ENCODE measurements around the gene RNF103.
A peak's percentile ranks its signal among the peaks of the same experiment; 100 is the strongest.

The RNF103 gene

GRCh38 chr2:86622519-86623042 is 1.1 kb downstream of the RNF103 start:
- peak overlapping the region; percentile 89 to 97 (median 90) for H3K4me3 Mint-ChIP-seq
- H3K27me3 Mint-ChIP-seq (ENCODE audit: low read depth), result peaks cover 5% of the 10 kb centered on the region
- peak overlapping the region; percentile 74 to 96 (median 95) for H3K27ac Mint-ChIP-seq
- H3K9me3 Mint-ChIP-seq, result no peaks in the 10 kb centered on the region
- peaks cover 40% of the 10 kb centered on the region for H3K4me1 Mint-ChIP-seq
- TF ChIP-seq, protein P1, sequence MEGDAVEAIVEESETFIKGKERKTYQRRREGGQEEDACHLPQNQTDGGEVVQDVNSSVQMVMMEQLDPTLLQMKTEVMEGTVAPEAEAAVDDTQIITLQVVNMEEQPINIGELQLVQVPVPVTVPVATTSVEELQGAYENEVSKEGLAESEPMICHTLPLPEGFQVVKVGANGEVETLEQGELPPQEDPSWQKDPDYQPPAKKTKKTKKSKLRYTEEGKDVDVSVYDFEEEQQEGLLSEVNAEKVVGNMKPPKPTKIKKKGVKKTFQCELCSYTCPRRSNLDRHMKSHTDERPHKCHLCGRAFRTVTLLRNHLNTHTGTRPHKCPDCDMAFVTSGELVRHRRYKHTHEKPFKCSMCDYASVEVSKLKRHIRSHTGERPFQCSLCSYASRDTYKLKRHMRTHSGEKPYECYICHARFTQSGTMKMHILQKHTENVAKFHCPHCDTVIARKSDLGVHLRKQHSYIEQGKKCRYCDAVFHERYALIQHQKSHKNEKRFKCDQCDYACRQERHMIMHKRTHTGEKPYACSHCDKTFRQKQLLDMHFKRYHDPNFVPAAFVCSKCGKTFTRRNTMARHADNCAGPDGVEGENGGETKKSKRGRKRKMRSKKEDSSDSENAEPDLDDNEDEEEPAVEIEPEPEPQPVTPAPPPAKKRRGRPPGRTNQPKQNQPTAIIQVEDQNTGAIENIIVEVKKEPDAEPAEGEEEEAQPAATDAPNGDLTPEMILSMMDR (IDR thresholded peaks at IDR 0.05; ENCODE audit: unreplicated experiment in 3 of 3), result no peak
- peaks cover 24% of the 10 kb centered on the region for H3K36me3 Mint-ChIP-seq (ENCODE audit: low read depth)

GRCh38 chr2:86621280-86621943 is 2.3 kb downstream of the RNF103 start:
- peak overlapping the region; percentile 89 to 97 (median 90) for H3K4me3 Mint-ChIP-seq
- TF ChIP-seq, protein P1 (IDR thresholded peaks at IDR 0.05; ENCODE audit: unreplicated experiment in 3 of 3), result no peak

GRCh38 chr2:86617738-86618137 is 5.9 kb downstream of the RNF103 start:
- Mint-ChIP-seq H3K27ac (no peak overlapping the region), H3K27me3 (ENCODE audit: low read depth) (no peaks in the 10 kb centered on the region), H3K36me3 (ENCODE audit: low read depth) (peaks cover 58% of the 10 kb centered on the region), H3K4me1 (peaks cover 33% of the 10 kb centered on the region), H3K4me3 (no peak overlapping the region), H3K9me3 (no peaks in the 10 kb centered on the region)
- TF ChIP-seq, protein P1 (IDR thresholded peaks at IDR 0.05; ENCODE audit: unreplicated experiment in 3 of 3), result no peak

More at GRCh38 chr2:86621280-86621943, 2.3 kb downstream of the RNF103 start:
- Mint-ChIP-seq H3K9me3 (no peaks in the 10 kb centered on the region), H3K27ac (peak overlapping the region; percentile 70 to 87 (median 74)), H3K36me3 (ENCODE audit: low read depth) (peaks cover 34% of the 10 kb centered on the region), H3K4me1 (peaks cover 40% of the 10 kb centered on the region), H3K27me3 (ENCODE audit: low read depth) (peaks cover 5% of the 10 kb centered on the region)

DNA sequence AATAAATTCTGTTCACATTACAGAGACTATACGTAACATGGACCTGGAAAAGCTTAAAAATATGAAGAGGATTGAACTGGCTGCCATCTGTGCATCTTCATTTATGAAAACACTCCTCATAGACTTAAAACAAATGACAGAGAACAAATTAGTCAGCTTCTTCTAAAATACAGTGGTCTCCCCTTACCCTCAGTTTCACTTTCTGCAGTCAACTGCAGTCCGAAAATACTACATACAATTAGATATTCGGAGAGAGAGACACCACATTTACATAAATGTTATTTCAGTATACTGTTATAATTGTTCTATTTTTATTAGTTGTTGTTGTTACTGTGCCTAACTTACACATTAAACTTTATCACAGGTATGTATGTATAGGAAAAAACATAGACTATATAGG is 6.5 kb downstream of the RNF103 start:
- peaks cover 33% of the 10 kb centered on the region for H3K4me1 Mint-ChIP-seq
- H3K27ac Mint-ChIP-seq, result no peak overlapping the region
- no peaks in the 10 kb centered on the region for H3K27me3 Mint-ChIP-seq (ENCODE audit: low read depth)

GRCh38 chr2:86616502-86616901 is 7.2 kb downstream of the RNF103 start:
- Mint-ChIP-seq H3K9me3 (no peaks in the 10 kb centered on the region), H3K27ac (no peak overlapping the region), H3K36me3 (ENCODE audit: low read depth) (peaks cover 62% of the 10 kb centered on the region), H3K27me3 (ENCODE audit: low read depth) (no peaks in the 10 kb centered on the region), H3K4me3 (no peak overlapping the region), H3K4me1 (peaks cover 31% of the 10 kb centered on the region)
- TF ChIP-seq, protein P1 (IDR thresholded peaks at IDR 0.05; ENCODE audit: unreplicated experiment in 3 of 3), result no peak

More for the DNA sequence above, 6.5 kb downstream of the RNF103 start:
- no peak overlapping the region for H3K4me3 Mint-ChIP-seq
- TF ChIP-seq, protein P1 (IDR thresholded peaks at IDR 0.05; ENCODE audit: unreplicated experiment in 3 of 3), result no peak
- H3K9me3 Mint-ChIP-seq, result no peaks in the 10 kb centered on the region
- peaks cover 58% of the 10 kb centered on the region for H3K36me3 Mint-ChIP-seq (ENCODE audit: low read depth)

DNA sequence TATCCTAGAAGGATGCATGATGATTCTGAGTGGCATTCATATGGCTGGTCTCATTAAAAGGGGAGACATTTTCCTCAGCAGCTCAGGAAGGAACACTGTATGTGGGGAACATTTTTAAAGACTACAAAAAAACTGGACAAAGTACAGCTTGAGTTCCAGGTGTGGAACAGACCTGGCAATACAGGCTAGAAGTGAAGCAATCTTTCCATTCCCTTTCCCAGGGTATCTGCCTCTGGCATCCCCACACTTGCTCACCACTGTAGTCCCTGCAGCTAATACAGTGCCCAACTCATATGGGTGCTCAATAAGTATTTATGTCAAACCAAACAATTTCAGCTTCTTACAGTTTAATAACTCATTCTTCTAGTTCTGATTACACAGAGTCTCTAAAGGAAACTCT is 8.1 kb downstream of the RNF103 start:
- no peak overlapping the region for H3K4me3 Mint-ChIP-seq
- peaks cover 71% of the 10 kb centered on the region for H3K36me3 Mint-ChIP-seq (ENCODE audit: low read depth)
- TF ChIP-seq, protein P1 (IDR thresholded peaks at IDR 0.05; ENCODE audit: unreplicated experiment in 3 of 3), result no peak
- H3K27ac Mint-ChIP-seq, result no peak overlapping the region
- H3K9me3 Mint-ChIP-seq, result no peaks in the 10 kb centered on the region
- no peaks in the 10 kb centered on the region for H3K27me3 Mint-ChIP-seq (ENCODE audit: low read depth)
- H3K4me1 Mint-ChIP-seq, result peaks cover 22% of the 10 kb centered on the region

Measured in nephron (organoid).